Neutrophil (primary cell): Measurements from ENCODE around the gene SCFD2.

Source experiments
- H3K27ac ChIP-seq: fragments of 200-600 bp; sonication (generic); 2 replicates; pipeline ENCODE4 v1.5.1; 2016; ENCODE audit warnings: mild to moderate bottlenecking, moderate library complexity
- H3K27me3 ChIP-seq: fragments of 200-600 bp; sonication (generic); 2 replicates; pipeline ENCODE4 v1.6.0; 2016; ENCODE audit warnings: mild to moderate bottlenecking
- H3K36me3 ChIP-seq: fragments of 200-600 bp; sonication (generic); 2 replicates; pipeline ENCODE4 v1.5.1; 2017
- H3K4me1 ChIP-seq, 2 experiments: fragments of 200-600 bp in 1 of 2; sonication (generic) in 1 of 2; 1 replicate in 1 of 2; 2 replicates in 1 of 2; pipeline versions ENCODE4 v1.5.1 to v1.6.1; 2013 to 2016; ENCODE audit warnings: low read depth in 1 of 2, low read length in 1 of 2, mild to moderate bottlenecking in 1 of 2, moderate library complexity in 1 of 2; ENCODE audit not compliant: control insufficient read depth in 1 of 2, insufficient read depth in 1 of 2
- H3K4me3 ChIP-seq, 2 experiments: fragments of 200-600 bp in 1 of 2; sonication (generic) in 1 of 2; 1 replicate in 1 of 2; 2 replicates in 1 of 2; pipeline ENCODE4 v1.5.1; 2013 to 2016; ENCODE audit warnings: low read depth in 1 of 2, low read length in 1 of 2, mild to moderate bottlenecking in 1 of 2, moderate library complexity in 1 of 2
- H3K9me3 ChIP-seq: fragments of 200-600 bp; sonication (generic); 2 replicates; pipeline ENCODE4 v1.5.1; 2016
- TF ChIP-seq, protein P1 (sequence below): fragments of 200-600 bp; sonication (generic); IDR thresholded peaks from 2 replicates; pipeline ENCODE4 v1.5.1; 2016; ENCODE audit warnings: antibody characterized with exemption

Gene SCFD2

DNA sequence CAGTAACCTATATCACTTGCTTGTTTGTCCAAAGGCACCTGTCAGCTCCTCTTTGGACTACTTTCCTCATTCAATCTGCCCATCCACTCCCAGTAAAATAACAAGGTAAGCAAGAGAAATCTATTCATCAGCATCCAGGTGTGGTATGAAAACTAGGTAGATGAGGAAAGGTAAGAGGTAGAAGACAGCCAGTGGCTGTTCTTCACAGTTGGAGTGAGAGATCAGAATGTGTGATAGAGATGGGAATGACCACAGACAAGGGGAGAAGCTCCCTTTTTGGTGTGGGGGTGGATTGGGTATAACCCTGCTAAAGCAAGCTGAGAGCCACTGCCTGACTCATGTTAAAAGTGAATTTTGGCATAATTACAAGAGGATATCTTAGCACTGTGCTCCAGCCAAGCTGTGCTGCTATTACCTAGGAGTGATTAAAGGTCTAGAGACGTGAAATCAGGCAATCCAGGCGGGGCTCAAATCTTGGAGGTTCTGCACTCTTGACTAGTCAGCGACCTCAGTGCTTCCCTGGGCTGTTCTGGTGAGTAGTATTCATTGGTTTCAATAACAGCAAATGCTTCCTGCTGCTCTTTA lies 531.8 kb downstream of the SCFD2 start:
- H3K4me3 ChIP-seq: no peak overlapping the region
- no peaks in the 10 kb centered on the region for H3K27me3 ChIP-seq
- no peaks in the 10 kb centered on the region for H3K36me3 ChIP-seq
- no peaks in the 10 kb centered on the region for H3K4me1 ChIP-seq
- TF ChIP-seq, protein P1, sequence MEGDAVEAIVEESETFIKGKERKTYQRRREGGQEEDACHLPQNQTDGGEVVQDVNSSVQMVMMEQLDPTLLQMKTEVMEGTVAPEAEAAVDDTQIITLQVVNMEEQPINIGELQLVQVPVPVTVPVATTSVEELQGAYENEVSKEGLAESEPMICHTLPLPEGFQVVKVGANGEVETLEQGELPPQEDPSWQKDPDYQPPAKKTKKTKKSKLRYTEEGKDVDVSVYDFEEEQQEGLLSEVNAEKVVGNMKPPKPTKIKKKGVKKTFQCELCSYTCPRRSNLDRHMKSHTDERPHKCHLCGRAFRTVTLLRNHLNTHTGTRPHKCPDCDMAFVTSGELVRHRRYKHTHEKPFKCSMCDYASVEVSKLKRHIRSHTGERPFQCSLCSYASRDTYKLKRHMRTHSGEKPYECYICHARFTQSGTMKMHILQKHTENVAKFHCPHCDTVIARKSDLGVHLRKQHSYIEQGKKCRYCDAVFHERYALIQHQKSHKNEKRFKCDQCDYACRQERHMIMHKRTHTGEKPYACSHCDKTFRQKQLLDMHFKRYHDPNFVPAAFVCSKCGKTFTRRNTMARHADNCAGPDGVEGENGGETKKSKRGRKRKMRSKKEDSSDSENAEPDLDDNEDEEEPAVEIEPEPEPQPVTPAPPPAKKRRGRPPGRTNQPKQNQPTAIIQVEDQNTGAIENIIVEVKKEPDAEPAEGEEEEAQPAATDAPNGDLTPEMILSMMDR: no peak
- H3K9me3 ChIP-seq: no peaks in the 10 kb centered on the region
- H3K27ac ChIP-seq: no peak overlapping the region

DNA sequence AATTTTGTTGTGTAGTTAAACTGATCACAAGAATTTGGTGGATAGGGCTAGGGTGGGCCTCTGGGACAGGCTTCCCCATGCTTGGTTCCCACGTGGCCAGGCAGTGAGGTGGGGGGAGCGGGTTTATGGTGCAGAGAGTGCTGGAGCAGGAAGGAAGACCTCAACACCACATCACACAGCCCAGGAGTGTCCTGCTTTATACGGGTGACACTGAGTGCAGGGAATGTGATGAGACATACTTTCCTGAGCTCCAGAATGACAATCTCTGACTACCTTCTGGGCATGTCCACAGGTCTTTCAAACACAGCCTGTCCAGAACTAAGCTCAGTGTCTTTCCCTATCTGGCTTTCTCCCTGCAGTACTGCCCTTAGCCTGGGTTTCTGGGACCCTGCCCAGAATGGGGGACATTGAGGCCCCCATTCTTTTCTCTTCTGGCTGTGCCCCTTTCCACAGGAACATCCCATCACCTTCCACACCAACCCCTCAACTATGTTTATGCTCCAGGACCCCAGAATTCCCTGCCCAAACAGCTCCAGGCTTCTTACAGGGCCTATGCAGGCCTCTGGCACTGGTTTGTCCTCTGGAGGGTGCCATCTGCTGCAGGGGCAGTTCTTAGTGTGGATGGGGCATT lies 540.3 kb downstream of the SCFD2 start:
- TF ChIP-seq, protein P1: no peak
- H3K27ac ChIP-seq: no peak overlapping the region
- no peaks in the 10 kb centered on the region for H3K27me3 ChIP-seq
- no peaks in the 10 kb centered on the region for H3K4me1 ChIP-seq
- H3K36me3 ChIP-seq: no peaks in the 10 kb centered on the region
- no peak overlapping the region for H3K4me3 ChIP-seq
- no peaks in the 10 kb centered on the region for H3K9me3 ChIP-seq

DNA sequence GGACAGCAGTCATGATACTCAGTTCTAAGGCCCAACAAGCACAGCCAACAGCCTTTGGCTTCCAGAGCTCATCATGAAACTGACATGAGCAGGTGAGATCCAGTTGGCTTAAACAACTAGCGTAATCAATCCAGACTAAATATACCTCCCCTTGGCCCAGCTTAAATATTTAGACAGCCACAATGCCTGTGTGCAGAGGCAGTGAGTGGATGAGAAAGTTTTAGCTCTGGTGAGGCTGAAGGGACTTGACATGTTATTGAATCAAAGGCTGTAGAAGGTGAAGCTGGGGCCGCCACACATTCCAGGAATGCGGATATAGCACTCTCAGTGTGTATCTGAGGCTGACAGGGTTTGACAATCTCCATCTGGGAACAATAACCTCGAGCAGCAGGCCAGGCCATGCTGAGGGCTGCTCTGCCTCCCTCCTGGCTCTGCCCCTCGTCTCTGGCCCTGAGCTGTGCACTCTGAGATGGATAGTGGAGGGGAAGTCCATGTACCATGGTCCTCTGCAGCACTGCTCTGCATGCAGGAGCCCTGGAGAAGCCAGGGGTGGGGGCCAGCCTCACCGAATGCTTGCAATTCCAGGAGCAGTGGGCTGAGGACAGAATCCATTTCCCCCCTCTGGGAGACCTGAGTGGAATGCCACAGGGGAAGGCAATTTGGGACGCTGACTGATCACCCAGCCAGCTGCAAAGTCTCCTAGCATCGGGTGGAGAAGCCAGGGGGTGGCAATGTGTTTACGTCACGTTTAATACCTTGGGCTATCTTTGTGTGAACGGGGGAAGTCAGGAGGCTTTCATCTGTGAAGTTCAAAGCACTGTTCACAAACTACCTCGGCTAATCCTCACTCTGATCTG lies 541.0 kb downstream of the SCFD2 start:
- no peaks in the 10 kb centered on the region for H3K27me3 ChIP-seq
- no peaks in the 10 kb centered on the region for H3K36me3 ChIP-seq
- no peaks in the 10 kb centered on the region for H3K4me1 ChIP-seq
- TF ChIP-seq, protein P1: no peak
- H3K9me3 ChIP-seq: no peaks in the 10 kb centered on the region
- no peak overlapping the region for H3K4me3 ChIP-seq
- H3K27ac ChIP-seq: no peak overlapping the region

DNA sequence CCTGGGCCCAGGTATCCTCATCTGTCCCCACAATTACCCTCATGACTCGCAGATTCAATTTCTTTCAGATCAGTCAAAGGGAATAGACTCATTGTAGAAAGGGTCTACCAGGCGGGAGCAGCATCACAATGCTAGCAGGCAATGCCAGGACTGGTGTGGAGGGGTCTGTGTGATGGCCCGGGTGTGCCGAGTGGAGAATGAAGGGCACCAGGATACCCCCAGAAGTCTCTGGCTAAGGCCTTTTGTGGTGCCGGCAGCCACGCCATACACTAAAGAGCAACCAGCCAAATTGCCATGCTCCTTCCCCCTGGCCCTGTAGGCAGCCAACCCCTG lies 541.6 kb downstream of the SCFD2 start:
- H3K4me1 ChIP-seq: no peaks in the 10 kb centered on the region
- no peaks in the 10 kb centered on the region for H3K36me3 ChIP-seq
- TF ChIP-seq, protein P1: no peak
- no peaks in the 10 kb centered on the region for H3K9me3 ChIP-seq
- H3K4me3 ChIP-seq: no peak overlapping the region
- no peaks in the 10 kb centered on the region for H3K27me3 ChIP-seq
- no peak overlapping the region for H3K27ac ChIP-seq

DNA sequence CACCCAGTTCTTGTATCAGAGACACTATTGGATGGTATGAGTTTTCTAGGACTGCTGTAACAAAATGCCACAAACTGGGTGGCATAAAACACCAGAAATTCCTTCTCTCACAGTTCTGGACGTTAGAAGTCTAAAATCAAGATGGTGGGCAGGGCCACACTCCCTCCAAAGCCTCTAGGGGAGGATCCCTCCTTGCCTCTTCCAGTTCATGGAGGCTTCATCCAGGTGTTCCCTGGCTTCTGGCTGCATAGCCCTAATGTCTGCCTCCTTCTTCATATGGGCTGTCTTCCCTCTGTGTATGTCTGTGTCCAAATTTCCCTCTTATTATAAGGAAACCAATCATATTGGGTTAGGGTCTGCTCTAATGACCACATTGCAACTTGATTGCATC lies 542.2 kb downstream of the SCFD2 start:
- H3K36me3 ChIP-seq: no peaks in the 10 kb centered on the region
- H3K27ac ChIP-seq: no peak overlapping the region
- no peaks in the 10 kb centered on the region for H3K4me1 ChIP-seq
- H3K27me3 ChIP-seq: no peaks in the 10 kb centered on the region
- H3K9me3 ChIP-seq: no peaks in the 10 kb centered on the region
- TF ChIP-seq, protein P1: no peak
- no peak overlapping the region for H3K4me3 ChIP-seq
